Caco-2 (cell line): Measurements from ENCODE around the gene MAPK4. TPM values are rescaled to one million over a fixed set of nuclear protein-coding genes. Genes with fewer than 3 reads are reported as not detected.

Source experiments
- BruUV-seq: library from RNA; stranded (reverse); fragments of 400-500 nt; replicated peaks from 2 replicates; lab custom pipeline; 2021; lab: Mats Ljungman, UMichigan
- CTCF ChIA-PET: fragments of 300-600 bp; sonication (Branson Sonifier 250); formaldehyde crosslinking; loops from one replicate; lab custom pipeline; 2022; ENCODE audit warnings: antibody characterized with exemption; lab: Charles Lee
- POLR2A ChIA-PET: fragments of 300-600 bp; sonication (Branson Sonifier 250); formaldehyde crosslinking; loops from one replicate; lab custom pipeline; 2022; ENCODE audit warnings: antibody characterized with exemption; lab: Charles Lee
- DNase-seq, 2 experiments: peaks; one replicate each; pipeline versions ENCODE4 v3.0.0 to v3.0.0-alpha.2; 2020 to 2022
- H3K27me3 ChIP-seq: replicated peaks from 2 replicates; pipeline ENCODE4 v1.6.0; 2011; ENCODE audit warnings: low read length; ENCODE audit not compliant: control insufficient read depth, insufficient read depth
- H3K36me3 ChIP-seq: 2 replicates; pipeline ENCODE4 v1.5.1; 2011; ENCODE audit warnings: low read length; ENCODE audit not compliant: control insufficient read depth, insufficient read depth
- H3K4me1 ChIP-seq: fragments of 250-450 bp; sonication (Bioruptor Pico); 2 replicates; pipeline ENCODE4 v1.5.1; 2020; ENCODE audit warnings: mild to moderate bottlenecking
- H3K4me3 ChIP-seq: 2 replicates; pipeline ENCODE4 v1.5.1; 2011; ENCODE audit warnings: low read depth, mild to moderate bottlenecking, control low read depth, low read length
- H3K9me3 ChIP-seq: fragments of 250-450 bp; sonication (Bioruptor Pico); 2 replicates; pipeline ENCODE4 v1.5.1; 2020; ENCODE audit warnings: mild to moderate bottlenecking, moderate library complexity
- H3K27ac Mint-ChIP-seq: one replicate; pipeline ENCODE4 v1.8.0; 2022; ENCODE audit warnings: mixed read lengths; ENCODE audit not compliant: unreplicated experiment
- H3K27me3 Mint-ChIP-seq: one replicate; pipeline ENCODE4 v1.8.0; 2022; ENCODE audit warnings: mixed read lengths; ENCODE audit not compliant: insufficient read depth, unreplicated experiment
- H3K36me3 Mint-ChIP-seq: one replicate; pipeline ENCODE4 v1.8.0; 2022; ENCODE audit warnings: mild to moderate bottlenecking, mixed read lengths; ENCODE audit not compliant: insufficient read depth, unreplicated experiment
- H3K4me1 Mint-ChIP-seq: one replicate; pipeline ENCODE4 v1.8.0; 2022; ENCODE audit warnings: low read depth, mixed read lengths; ENCODE audit not compliant: unreplicated experiment
- H3K4me3 Mint-ChIP-seq: one replicate; pipeline ENCODE4 v1.8.0; 2022; ENCODE audit warnings: mild to moderate bottlenecking, moderate library complexity, mixed read lengths; ENCODE audit not compliant: unreplicated experiment
- H3K9me3 Mint-ChIP-seq: one replicate; pipeline ENCODE4 v1.8.0; 2022; ENCODE audit warnings: mixed read lengths; ENCODE audit not compliant: unreplicated experiment
- intact Hi-C: fragments of 100-400 bp; cut with micrococcal nuclease; formaldehyde crosslinking; loops from one replicate; pipeline ENCODE4 v1.10.0; 2022; ENCODE audit not compliant: unreplicated experiment
- total RNA-seq: library from RNA; stranded (reverse); gene quantifications from 2 replicates; pipeline ENCODE4 v1.2.3, GENCODE V29; 2022
- TF ChIP-seq, protein P1 (sequence below), 2 experiments: fragments of 200-600 bp in 1 of 2; IDR thresholded peaks; 1 replicate in 1 of 2; 2 replicates in 1 of 2; pipeline versions ENCODE4 v1.5.1 to v1.8.0; 2011 to 2022; ENCODE audit warnings: antibody characterized with exemption in 1 of 2, control low read depth in 1 of 2, inconsistent platforms in 1 of 2, low read depth in 1 of 2, low read length in 1 of 2, mild to moderate bottlenecking in 1 of 2, moderate library complexity in 1 of 2; ENCODE audit not compliant: insufficient read depth in 1 of 2, severe bottlenecking in 1 of 2, unreplicated experiment in 1 of 2

Gene MAPK4
- total RNA-seq, 1 experiment from 2014 or later = 0.88 TPM

GRCh38 chr18:50721451-50722120, 161.7 kb downstream of the MAPK4 start:
- no peaks in the 10 kb centered on the region for H3K36me3 Mint-ChIP-seq
- Histone ChIP-seq H3K4me1 (no peaks in the 10 kb centered on the region), H3K9me3 (no peaks in the 10 kb centered on the region), H3K36me3 (no peaks in the 10 kb centered on the region), H3K27me3 (no peaks in the 10 kb centered on the region), H3K4me3 (no peak overlapping the region)
- H3K27ac Mint-ChIP-seq = no peak overlapping the region
- DNase-seq = no peak
- BruUV-seq = no TSS peak
- POLR2A ChIA-PET = no interaction called here
- H3K4me1 Mint-ChIP-seq = no peaks in the 10 kb centered on the region
- CTCF ChIA-PET = no interaction called here
- H3K9me3 Mint-ChIP-seq = peaks cover under 1% of the 10 kb centered on the region
- no peak overlapping the region for H3K4me3 Mint-ChIP-seq
- TF ChIP-seq, protein P1, sequence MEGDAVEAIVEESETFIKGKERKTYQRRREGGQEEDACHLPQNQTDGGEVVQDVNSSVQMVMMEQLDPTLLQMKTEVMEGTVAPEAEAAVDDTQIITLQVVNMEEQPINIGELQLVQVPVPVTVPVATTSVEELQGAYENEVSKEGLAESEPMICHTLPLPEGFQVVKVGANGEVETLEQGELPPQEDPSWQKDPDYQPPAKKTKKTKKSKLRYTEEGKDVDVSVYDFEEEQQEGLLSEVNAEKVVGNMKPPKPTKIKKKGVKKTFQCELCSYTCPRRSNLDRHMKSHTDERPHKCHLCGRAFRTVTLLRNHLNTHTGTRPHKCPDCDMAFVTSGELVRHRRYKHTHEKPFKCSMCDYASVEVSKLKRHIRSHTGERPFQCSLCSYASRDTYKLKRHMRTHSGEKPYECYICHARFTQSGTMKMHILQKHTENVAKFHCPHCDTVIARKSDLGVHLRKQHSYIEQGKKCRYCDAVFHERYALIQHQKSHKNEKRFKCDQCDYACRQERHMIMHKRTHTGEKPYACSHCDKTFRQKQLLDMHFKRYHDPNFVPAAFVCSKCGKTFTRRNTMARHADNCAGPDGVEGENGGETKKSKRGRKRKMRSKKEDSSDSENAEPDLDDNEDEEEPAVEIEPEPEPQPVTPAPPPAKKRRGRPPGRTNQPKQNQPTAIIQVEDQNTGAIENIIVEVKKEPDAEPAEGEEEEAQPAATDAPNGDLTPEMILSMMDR (IDR thresholded peaks at IDR 0.05; ENCODE audit: insufficient read depth in 1 of 2, low read depth in 1 of 2, low read length in 1 of 2, severe bottlenecking in 1 of 2, unreplicated experiment in 1 of 2) = no peak
- intact Hi-C loops = no loop called here
- H3K27me3 Mint-ChIP-seq = no peaks in the 10 kb centered on the region

DNA sequence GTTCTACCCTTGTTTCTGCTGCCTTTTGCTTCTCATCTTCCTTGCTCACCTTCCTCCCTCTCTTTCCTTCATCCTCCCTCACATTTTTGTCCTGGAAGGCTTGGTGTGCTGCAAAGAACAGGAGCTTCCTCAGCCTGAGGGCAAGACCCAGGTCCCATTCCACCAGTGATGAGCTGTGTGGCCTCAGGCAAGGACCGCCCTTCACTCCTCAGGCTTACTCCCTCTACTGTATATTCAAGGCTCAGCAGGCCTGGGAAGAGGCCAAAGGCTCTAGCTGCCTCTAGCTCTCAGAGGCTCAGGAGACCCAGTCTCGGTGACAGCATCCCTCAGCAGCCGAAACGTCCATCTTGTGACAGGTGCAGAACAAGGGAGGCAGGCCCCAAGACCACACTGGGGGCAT, 162.4 kb downstream of the MAPK4 start:
- H3K9me3 ChIP-seq = no peaks in the 10 kb centered on the region
- BruUV-seq = no TSS peak
- peaks cover 3% of the 10 kb centered on the region; the same call in 1 of the 2 replicates for H3K4me1 ChIP-seq
- no peaks in the 10 kb centered on the region for H3K36me3 ChIP-seq
- TF ChIP-seq, protein P1 (IDR thresholded peaks at IDR 0.05; ENCODE audit: insufficient read depth in 1 of 2, low read depth in 1 of 2, low read length in 1 of 2, severe bottlenecking in 1 of 2, unreplicated experiment in 1 of 2) = no peak
- ChIA-PET POLR2A (no interaction called here), CTCF (no interaction called here)
- H3K27ac Mint-ChIP-seq = no peak overlapping the region
- no peaks in the 10 kb centered on the region for H3K27me3 Mint-ChIP-seq
- H3K36me3 Mint-ChIP-seq = no peaks in the 10 kb centered on the region
- H3K4me1 Mint-ChIP-seq = no peaks in the 10 kb centered on the region
- H3K4me3 Mint-ChIP-seq = no peak overlapping the region
- no peaks in the 10 kb centered on the region for H3K27me3 ChIP-seq
- DNase-seq = peak in 1 of 2 experiments; percentile 38
- no peaks in the 10 kb centered on the region for H3K9me3 Mint-ChIP-seq
- H3K4me3 ChIP-seq = no peak overlapping the region
- intact Hi-C loops = no loop called here

DNA sequence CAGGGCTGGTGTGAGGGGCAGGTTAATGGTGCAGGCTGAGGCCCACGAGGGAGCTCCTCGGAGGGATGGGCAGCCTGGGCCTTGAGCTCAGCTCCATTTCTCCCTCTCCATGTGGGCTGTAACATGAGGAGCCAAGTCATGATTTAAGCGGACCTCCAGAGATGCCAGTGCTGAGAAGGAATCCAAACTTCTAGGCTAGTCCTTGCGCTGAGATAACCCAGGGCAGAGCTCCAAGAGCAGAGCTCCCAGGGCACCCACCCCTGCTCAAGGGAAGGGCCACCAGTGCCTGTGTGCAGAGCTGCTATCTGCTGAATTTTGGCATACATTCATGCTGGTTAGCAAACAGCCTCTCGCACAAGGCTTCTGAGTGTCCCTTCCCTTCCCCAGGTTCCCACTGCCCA, 164.9 kb downstream of the MAPK4 start:
- POLR2A ChIA-PET = no interaction called here
- H3K27me3 ChIP-seq = no peaks in the 10 kb centered on the region
- no peaks in the 10 kb centered on the region for H3K36me3 Mint-ChIP-seq
- H3K4me3 ChIP-seq = no peak overlapping the region
- CTCF ChIA-PET = no interaction called here
- no peaks in the 10 kb centered on the region for H3K36me3 ChIP-seq
- H3K27me3 Mint-ChIP-seq = no peaks in the 10 kb centered on the region
- H3K4me3 Mint-ChIP-seq = no peak overlapping the region
- H3K4me1 ChIP-seq = peaks cover 12% of the 10 kb centered on the region; the same call in 1 of the 2 replicates
- no TSS peak for BruUV-seq
- H3K9me3 Mint-ChIP-seq = no peaks in the 10 kb centered on the region
- TF ChIP-seq, protein P1 (IDR thresholded peaks at IDR 0.05; ENCODE audit: insufficient read depth in 1 of 2, low read depth in 1 of 2, low read length in 1 of 2, severe bottlenecking in 1 of 2, unreplicated experiment in 1 of 2) = no peak
- DNase-seq = no peak
- no peak overlapping the region for H3K27ac Mint-ChIP-seq
- H3K9me3 ChIP-seq = no peaks in the 10 kb centered on the region
- no peaks in the 10 kb centered on the region for H3K4me1 Mint-ChIP-seq
- intact Hi-C loops = no loop called here
